ENCODE results near the gene SAMM50.

DNA sequence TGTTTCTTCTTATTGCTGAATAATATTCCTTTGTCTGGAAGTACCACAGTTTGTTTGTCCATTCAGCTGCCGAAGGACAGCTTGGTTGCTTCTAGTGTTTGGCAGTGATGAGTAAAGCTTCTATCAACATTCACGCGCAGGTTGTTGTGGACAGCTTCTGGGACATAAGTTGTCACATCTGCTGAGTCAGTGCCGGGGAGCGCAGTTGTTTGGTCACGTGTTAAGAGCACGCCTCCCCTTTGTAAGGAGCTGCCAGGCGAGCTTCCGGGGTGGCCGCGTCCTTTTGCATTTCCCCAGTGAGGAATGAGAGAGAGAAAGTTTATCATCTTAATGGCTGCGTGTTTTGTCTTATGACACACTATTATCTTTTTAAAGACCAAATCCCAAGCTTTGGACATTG, 30.3 kb downstream of the SAMM50 start:
- TF ChIP-seq, protein P1, sequence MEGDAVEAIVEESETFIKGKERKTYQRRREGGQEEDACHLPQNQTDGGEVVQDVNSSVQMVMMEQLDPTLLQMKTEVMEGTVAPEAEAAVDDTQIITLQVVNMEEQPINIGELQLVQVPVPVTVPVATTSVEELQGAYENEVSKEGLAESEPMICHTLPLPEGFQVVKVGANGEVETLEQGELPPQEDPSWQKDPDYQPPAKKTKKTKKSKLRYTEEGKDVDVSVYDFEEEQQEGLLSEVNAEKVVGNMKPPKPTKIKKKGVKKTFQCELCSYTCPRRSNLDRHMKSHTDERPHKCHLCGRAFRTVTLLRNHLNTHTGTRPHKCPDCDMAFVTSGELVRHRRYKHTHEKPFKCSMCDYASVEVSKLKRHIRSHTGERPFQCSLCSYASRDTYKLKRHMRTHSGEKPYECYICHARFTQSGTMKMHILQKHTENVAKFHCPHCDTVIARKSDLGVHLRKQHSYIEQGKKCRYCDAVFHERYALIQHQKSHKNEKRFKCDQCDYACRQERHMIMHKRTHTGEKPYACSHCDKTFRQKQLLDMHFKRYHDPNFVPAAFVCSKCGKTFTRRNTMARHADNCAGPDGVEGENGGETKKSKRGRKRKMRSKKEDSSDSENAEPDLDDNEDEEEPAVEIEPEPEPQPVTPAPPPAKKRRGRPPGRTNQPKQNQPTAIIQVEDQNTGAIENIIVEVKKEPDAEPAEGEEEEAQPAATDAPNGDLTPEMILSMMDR (IDR thresholded peaks at IDR 0.05 in 4 of 5, conservative IDR thresholded peaks at IDR 0.05 in 1 of 5) = no peak
- no peak for TF ChIP-seq POLR2A (IDR thresholded peaks at IDR 0.05)

Measured in gastrocnemius medialis (tissue), 4 donors.